ENCODE data around the gene DUSP2.

Gene DUSP2

DNA sequence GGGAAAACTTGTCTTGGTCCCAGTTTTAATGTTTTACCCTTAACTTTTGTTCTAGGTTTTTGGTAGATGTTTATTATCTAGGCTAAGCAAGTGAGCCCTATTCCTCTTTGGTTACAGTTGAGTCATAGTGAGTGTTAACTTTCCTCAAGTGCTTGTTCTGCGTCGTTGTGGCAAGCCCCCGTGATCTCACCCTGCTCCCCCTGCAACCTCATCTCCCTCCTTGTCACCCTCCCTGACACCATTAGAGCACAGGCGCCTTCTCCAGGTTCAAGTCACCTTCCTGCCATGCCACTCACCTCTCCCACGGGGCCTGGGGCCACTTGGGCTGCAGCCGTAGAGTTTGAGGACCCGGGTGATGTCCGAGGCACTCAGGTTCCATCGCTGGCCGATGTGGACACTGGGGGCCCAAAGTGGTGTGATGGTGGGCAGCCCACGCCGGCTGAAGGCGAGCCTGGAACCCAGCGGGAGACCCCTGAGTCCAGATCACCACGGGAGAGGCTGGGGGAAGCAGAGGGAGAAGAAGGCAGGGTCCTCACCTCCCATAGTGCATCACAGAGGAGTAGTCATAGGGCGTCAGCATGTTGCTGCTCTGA lies 15.6 kb downstream of the DUSP2 start:
- DNase-seq: no peak

DNA sequence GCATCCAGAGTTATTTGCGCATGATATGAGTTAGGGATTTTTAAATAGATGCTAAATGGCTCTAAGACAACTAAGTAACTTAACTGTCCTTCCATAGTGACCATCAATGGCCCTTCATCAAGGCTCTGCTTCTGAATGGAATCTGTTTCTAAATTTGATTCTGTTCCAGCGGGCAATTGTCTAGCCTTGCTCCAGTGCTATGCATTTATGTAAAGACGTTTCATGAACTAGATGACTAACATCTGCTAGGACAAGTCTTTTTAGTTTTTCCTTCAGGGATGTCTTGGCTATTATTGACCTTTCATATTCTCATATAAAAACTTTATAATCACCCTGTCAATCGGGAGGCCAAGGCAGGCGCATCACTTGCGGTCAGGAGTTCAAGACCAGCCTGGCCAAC lies 16.8 kb downstream of the DUSP2 start:
- no peak for DNase-seq

- DNase-seq: no peak
These were observed 20.6 kb downstream of the DUSP2 start for GRCh38 chr2:96124406-96125265.

DNA sequence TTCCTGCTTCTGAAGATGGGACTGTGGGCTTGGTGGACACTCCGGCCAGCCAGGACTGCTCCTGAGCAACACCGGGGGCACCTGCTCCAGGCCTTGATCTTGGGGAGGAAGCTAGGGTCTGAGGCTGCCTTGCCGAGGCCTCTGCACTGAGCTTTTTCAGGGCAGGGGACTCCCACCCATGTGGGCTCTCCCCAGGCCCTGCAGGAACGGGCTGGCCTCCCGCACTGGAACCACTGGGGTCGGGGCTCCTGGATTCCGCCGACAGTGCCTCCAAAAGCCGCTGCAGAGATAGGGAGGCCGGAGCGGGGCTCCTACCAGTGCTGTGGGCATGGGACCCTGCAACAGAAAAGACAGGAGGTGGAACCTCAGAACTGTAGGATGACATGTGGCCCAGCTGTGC lies 21.3 kb downstream of the DUSP2 start:
- DNase-seq: no peak

- no peak for DNase-seq
These were observed 21.9 kb downstream of the DUSP2 start for GRCh38 chr2:96123290-96123689.

GRCh38 chr2:96122391-96122790 lies 22.8 kb downstream of the DUSP2 start:
- no peak for DNase-seq

DNA sequence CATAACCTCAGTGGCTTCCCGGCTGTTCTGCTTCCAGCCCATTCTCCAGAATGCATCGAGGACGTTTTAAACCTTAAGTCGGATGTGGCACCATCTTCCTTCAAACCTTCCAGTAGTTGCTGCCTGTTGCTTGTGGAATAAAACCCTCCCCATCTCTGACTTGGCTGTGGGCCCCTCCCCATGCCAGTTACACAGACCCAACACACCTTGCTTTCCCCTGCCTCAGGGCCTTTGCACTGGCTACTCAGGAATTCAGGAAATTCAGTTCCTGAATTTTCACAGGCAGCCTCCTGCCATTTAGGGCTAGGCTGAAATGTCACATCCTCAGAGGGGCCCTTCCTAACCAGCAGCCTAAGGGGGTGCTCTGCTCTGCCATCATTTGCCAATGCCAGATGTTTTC lies 23.8 kb downstream of the DUSP2 start:
- no peak for DNase-seq

DNA sequence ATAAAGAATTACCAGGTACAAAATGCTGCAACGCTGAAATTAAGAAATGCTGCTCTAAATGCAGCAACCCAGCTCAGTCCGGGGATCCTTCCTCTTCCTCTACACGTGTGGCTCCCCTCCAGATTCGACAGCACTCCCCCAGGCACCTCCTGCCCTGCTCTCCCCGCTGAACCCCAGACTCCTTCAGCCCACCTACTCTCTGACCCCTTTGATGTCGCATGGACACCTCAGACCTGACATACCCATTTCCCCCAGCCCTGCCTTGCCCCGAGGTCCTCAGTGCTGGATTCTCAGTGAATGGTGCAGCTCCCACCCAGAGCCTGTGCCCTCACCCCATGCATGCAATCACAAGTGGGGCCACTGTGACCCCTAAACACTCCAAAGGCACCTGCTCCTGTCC lies 24.2 kb downstream of the DUSP2 start:
- DNase-seq: no peak

- DNase-seq: no peak
These were observed 25.0 kb downstream of the DUSP2 start for GRCh38 chr2:96120091-96120720.

- no peak for DNase-seq
These were observed 25.9 kb downstream of the DUSP2 start for GRCh38 chr2:96119389-96119751.

DNA sequence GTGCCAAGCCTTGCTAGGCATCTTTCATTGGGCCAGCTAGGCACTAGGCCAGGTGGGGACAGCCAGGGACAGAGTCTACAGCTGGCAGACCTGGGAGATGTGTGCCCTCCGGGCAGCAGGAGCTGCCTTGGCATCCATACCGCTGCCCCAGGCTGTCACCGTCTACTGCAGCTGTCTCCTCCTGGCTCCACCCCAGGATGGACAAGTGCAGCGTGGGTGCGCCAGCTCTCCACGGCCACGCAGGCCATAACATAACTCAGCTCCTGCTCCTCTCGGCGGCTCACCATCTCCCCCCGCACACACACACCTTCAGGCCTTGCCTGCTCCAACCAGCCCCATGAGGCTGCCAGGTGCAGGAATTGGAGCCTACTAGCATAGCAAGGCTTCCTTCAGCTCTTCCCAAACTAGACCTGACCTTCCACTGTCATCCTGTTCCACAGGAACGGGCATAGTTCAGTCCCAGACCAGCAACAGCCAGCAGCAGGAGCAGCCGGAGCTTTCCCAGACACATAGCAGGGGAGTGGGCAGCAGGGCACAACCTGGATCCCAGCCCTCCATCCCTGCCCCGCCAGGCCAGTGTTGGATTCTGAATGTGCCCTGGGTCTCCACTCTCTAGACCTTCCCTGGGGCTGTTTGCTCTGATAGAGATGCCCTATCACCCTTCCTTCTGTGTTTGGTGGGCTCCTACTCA lies 26.4 kb downstream of the DUSP2 start:
- no peak for DNase-seq

- DNase-seq: no peak
These were observed 27.3 kb downstream of the DUSP2 start for GRCh38 chr2:96117701-96118588.

GRCh38 chr2:96116879-96117533 lies 28.2 kb downstream of the DUSP2 start:
- peak; percentile 30 for DNase-seq

DNA sequence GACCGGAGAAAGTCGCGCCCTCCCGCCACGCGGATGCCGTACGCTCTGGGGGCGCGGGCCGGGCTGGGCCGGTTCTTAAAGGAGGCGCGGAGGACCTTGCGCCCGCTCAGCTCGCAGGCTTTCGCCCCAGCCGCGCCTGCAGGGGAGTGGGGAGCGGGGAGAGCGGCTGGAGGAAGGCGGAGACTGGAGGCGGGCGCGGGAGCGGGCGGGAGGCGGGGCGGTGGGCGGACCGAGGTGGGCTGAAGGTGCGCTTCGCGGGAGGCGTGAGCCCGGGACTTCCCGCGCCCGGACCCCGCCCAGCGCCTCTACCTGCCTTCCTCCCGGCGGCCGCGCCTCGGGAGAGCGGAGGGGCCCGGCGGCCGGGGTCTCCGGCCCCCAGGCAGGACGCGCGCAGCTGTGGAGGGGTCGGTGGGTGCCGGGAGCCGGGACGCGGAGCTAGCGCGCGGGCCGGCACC lies 28.8 kb downstream of the DUSP2 start, which contains the start of gene ADRA2B:
Gene ADRA2B (minus strand): TSS at position 148 of the 455 bp plus-strand sequence. CDS start 422 bp downstream, outside the sequence.
- peak; percentile 34 for DNase-seq

- DNase-seq: no peak
These were observed 29.4 kb downstream of the DUSP2 start for GRCh38 chr2:96115631-96116423.

- DNase-seq: no peak
These were observed 30.2 kb downstream of the DUSP2 start for GRCh38 chr2:96114903-96115581.

- DNase-seq: no peak
These were observed 30.7 kb downstream of the DUSP2 start for GRCh38 chr2:96114546-96114902.

DNA sequence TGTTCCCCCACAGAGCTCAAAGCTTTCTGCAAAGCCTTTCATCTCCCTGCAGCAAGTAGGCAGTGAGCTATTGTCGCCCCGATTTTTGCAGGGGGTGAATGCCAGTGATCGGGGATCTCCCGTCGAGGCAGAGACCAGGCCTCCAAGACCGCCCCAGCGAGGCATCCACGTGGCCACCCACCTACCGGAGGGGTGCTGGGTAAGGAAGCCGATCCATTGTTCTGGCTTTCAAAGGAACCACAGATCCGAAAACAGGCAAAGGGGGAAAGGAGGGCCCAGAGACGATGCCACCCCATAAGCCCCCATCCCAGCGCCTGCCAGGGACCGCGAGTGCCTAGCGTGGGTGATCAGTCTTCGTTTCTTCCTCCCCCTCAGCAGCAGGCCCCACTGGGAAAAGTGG lies 31.3 kb downstream of the DUSP2 start:
- no peak for DNase-seq

GRCh38 chr2:96113367-96113677 lies 31.9 kb downstream of the DUSP2 start:
- no peak for DNase-seq

Measured in fibroblast of skin of right biceps (primary cell).